ENCODE results near the gene LYST. TPM values are rescaled to one million over a fixed set of nuclear protein-coding genes. Genes with fewer than 3 reads are reported as not detected.
A peak's percentile ranks its signal among the peaks of the same experiment; 100 is the strongest.

The LYST gene
- total and polyA plus RNA-seq, 8 donors: 1.7 to 95.6 (median 17.9) TPM

DNA sequence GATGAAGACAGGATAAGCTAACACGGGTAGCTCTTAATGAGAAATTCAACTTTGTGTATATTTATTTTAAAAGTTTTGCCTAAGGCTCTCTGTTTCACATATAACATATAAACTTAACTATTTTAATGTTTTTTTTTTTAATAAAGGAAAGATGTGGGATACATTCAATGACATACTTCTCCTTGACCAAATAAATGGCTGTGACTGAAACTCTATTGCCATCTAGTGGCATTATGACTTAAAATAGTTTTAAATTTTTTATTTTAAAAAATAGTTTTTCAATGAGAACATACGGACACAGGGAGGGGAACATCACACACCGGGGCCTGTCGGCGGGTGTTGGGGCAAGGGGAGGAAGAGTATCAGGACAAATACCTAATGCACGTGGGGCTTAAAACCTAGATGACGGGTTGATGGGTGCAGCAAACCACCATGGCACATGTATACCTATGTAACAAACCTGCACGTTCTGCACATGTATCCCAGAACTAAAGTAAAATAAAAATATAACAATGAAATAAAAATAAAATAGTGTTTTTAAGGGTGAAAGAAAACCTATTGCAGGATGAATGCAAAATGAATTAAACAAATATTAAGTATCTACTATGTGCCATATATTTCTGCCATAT is 83.4 kb downstream of the LYST start:
- Histone ChIP-seq H3K9me3 (no peaks in the 10 kb centered on the region), H3K27ac (no peak overlapping the region), H3K4me3 (no peak overlapping the region), H3K36me3 (peaks cover 4 to 70% (median 46%) of the 10 kb centered on the region in 4 donors), H3K4me1 (peaks cover 0 to 7% (median 0%) of the 10 kb centered on the region in 4 donors), H3K27me3 (no peaks in the 10 kb centered on the region)
- intact Hi-C loops (cut with DNase I; ENCODE audit: low total_unique reads): no loop called here
- peak in 1 of 2 donors; percentile 50 for DNase-seq
- 27 to 37% (median 35%) methylated on average over 8 of the region's 8 CpGs for WGBS, 5 donors
- TF ChIP-seq POLR2AphosphoS5 (IDR thresholded peaks at IDR 0.05) (no peak), CTCF (IDR thresholded peaks at IDR 0.05) (peak in 2 of 7 experiments; percentile 24 to 33), EP300 (IDR thresholded peaks at IDR 0.05) (no peak), POLR2A (IDR thresholded peaks at IDR 0.05) (no peak)

DNA sequence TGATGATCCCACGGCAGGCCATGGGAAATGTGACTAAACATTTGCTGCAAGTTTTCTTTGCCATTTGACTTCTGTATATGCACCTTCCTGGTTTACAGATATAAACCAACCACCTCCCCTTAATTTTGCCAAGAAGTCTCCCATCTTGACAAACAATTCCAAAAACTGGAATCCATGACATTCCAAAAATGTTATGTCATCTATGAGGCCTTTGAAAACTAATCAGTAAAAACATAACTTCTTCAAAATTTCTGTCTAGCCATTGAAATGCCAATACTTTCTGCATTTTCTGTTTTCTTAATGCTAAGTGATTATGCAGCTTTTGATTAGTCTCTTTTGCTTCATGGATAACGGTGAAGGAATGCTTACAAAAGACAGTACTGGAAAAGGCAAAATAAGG is 84.1 kb downstream of the LYST start:
- 91 to 99% (median 94%) methylated on average over 2 of the region's 2 CpGs for WGBS, 5 donors
- Histone ChIP-seq H3K27ac (no peak overlapping the region), H3K36me3 (peaks cover 0 to 70% (median 46%) of the 10 kb centered on the region in 4 donors), H3K4me1 (peaks cover 0 to 7% (median 0%) of the 10 kb centered on the region in 4 donors), H3K4me3 (no peak overlapping the region), H3K27me3 (no peaks in the 10 kb centered on the region), H3K9me3 (no peaks in the 10 kb centered on the region)
- intact Hi-C loops (cut with DNase I; ENCODE audit: low total_unique reads): no loop called here
- no peak for DNase-seq
- TF ChIP-seq POLR2AphosphoS5 (IDR thresholded peaks at IDR 0.05): no peak

DNA sequence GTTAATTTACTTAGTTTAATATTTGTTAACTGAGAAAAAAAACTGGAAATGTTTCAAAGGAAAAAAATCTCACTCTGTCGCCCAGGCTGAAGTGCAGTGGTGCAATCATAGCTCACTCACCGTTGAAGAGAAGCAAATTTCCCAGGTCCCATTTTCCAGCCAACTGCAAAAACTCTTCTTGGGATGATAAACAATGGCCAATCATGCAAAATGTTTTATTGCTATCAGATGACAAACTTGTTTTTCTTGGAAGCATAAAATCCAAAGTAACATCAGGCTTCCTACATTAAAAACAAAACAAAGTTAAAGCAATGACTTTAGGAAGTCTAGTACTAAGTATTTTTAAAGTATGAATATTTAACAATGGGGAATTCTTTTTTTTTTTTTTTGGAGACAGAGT is 84.9 kb downstream of the LYST start:
- H3K4me1 ChIP-seq: peaks cover 0 to 7% (median 0%) of the 10 kb centered on the region in 4 donors
- TF ChIP-seq EP300 (IDR thresholded peaks at IDR 0.05) (no peak), POLR2A (IDR thresholded peaks at IDR 0.05) (no peak), POLR2AphosphoS5 (IDR thresholded peaks at IDR 0.05) (no peak), CTCF (IDR thresholded peaks at IDR 0.05) (no peak)
- intact Hi-C loops (cut with DNase I; ENCODE audit: low total_unique reads): no loop called here
- H3K27me3 ChIP-seq: no peaks in the 10 kb centered on the region
- no peaks in the 10 kb centered on the region for H3K9me3 ChIP-seq
- no peak overlapping the region for H3K27ac ChIP-seq
- no peak overlapping the region for H3K4me3 ChIP-seq
- whole genome bisulfite sequencing, 5 donors: 37 to 68% (median 41%) methylated on average over 2 of the region's 2 CpGs
- no peak for DNase-seq
- H3K36me3 ChIP-seq: peaks cover 0 to 69% (median 45%) of the 10 kb centered on the region in 4 donors

GRCh38 chr1:235779770-235780169 is 86.9 kb downstream of the LYST start:
- TF ChIP-seq POLR2AphosphoS5 (IDR thresholded peaks at IDR 0.05) (no peak), POLR2A (IDR thresholded peaks at IDR 0.05) (no peak), CTCF (IDR thresholded peaks at IDR 0.05) (no peak), EP300 (IDR thresholded peaks at IDR 0.05) (no peak)

GRCh38 chr1:235776396-235776795 is 90.3 kb downstream of the LYST start:
- H3K36me3 ChIP-seq: peaks cover 0 to 78% (median 63%) of the 10 kb centered on the region in 4 donors
- H3K9me3 ChIP-seq: no peaks in the 10 kb centered on the region
- H3K27me3 ChIP-seq: no peaks in the 10 kb centered on the region
- WGBS, 5 donors: 84 to 92% (median 88%) methylated on average over 3 of the region's 3 CpGs
- TF ChIP-seq POLR2AphosphoS5 (IDR thresholded peaks at IDR 0.05) (no peak), CTCF (IDR thresholded peaks at IDR 0.05) (no peak), EP300 (IDR thresholded peaks at IDR 0.05) (no peak), POLR2A (IDR thresholded peaks at IDR 0.05) (no peak)
- no peaks in the 10 kb centered on the region for H3K4me1 ChIP-seq
- H3K27ac ChIP-seq: no peak overlapping the region
- intact Hi-C loops (cut with DNase I; ENCODE audit: low total_unique reads): no loop called here
- no peak for DNase-seq
- H3K4me3 ChIP-seq: no peak overlapping the region

More at GRCh38 chr1:235779770-235780169, 86.9 kb downstream of the LYST start:
- intact Hi-C loops (cut with DNase I; ENCODE audit: low total_unique reads): no loop called here
- Histone ChIP-seq H3K4me1 (peaks cover 0 to 7% (median 0%) of the 10 kb centered on the region in 4 donors), H3K27me3 (no peaks in the 10 kb centered on the region), H3K36me3 (peaks cover 0 to 67% (median 44%) of the 10 kb centered on the region in 4 donors), H3K27ac (no peak overlapping the region), H3K9me3 (no peaks in the 10 kb centered on the region), H3K4me3 (no peak overlapping the region)
- DNase-seq: no peak
- WGBS, 5 donors: 94 to 100% (median 97%) methylated on average over 2 of the region's 2 CpGs

Measured in stomach (tissue), 9 donors.